SJCRH30 (cell line): ENCODE data around the gene SELENOO. TPM values are rescaled to one million over a fixed set of nuclear protein-coding genes. Genes with fewer than 3 reads are reported as not detected.

Source experiments
- DNase-seq, 2 experiments: peaks; one replicate each; pipeline ENCODE4 v3.0.0-alpha.2; 2015 to 2020
- H3K27ac ChIP-seq: fragments of 250-450 bp; sonication (Bioruptor Pico); 2 replicates; pipeline ENCODE4 v1.5.1; 2020; ENCODE audit warnings: mild to moderate bottlenecking, moderate library complexity
- H3K27me3 ChIP-seq: fragments of 250-450 bp; sonication (Bioruptor Pico); 2 replicates; pipeline ENCODE4 v1.5.1; 2020; ENCODE audit warnings: mild to moderate bottlenecking, moderate library complexity
- H3K36me3 ChIP-seq: fragments of 250-450 bp; sonication (Bioruptor Pico); 2 replicates; pipeline ENCODE4 v1.5.1; 2020; ENCODE audit warnings: mild to moderate bottlenecking, moderate library complexity
- H3K4me1 ChIP-seq: fragments of 250-450 bp; sonication (Bioruptor Pico); 2 replicates; pipeline ENCODE4 v1.5.1; 2020; ENCODE audit warnings: mild to moderate bottlenecking, moderate library complexity
- H3K4me3 ChIP-seq: fragments of 250-450 bp; sonication (Bioruptor Pico); 2 replicates; pipeline ENCODE4 v1.5.1; 2020; ENCODE audit warnings: mild to moderate bottlenecking, moderate library complexity
- H3K9me3 ChIP-seq: fragments of 250-450 bp; sonication (Bioruptor Pico); replicated peaks from 2 replicates; pipeline ENCODE4 v1.5.1; 2020; ENCODE audit warnings: mild to moderate bottlenecking, moderate library complexity
- total RNA-seq: library from RNA; depleted of rRNA; stranded (reverse); fragments of >200 nt; shearing (Covaris generic); gene quantifications from 2 replicates; pipeline ENCODE4 v1.2.3, GENCODE V29; 2014

The SELENOO gene
- total RNA-seq, 1 experiment from 2014 or later = 15.4 TPM

DNA sequence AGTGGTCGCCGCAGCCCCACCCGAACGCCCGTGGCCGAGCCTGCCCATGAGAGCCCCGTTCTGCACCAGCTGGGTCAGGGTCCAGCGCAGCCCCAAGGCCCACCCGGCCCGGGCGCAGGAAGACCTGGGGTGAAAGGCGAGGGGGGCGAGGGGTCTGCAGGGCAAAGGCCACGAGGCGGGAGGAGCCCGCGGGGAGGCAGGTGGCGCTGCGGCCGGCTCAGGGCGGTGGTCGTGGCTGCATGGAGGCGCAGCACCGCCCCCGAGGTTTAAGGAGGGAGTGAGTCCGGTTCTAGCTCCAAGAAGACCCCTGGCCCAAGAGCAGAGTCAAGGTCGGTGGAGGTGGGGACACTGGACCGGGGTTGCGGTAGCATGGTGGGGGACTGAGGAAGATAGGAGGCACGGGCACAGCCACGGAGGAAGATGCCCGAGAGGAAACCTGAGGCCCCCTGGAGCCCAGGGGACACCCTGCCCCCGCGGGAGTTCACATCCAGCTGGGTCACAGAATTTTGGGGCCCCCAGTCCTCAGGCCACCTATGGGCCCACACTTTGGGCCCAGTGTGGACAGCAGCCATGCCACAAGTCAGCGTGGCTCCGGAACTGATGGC, 50.8 kb downstream of the SELENOO start:
- Histone ChIP-seq H3K27ac (no peak overlapping the region), H3K4me1 (peaks cover 6% of the 10 kb centered on the region; the same call in 1 of the 2 replicates), H3K9me3 (no peaks in the 10 kb centered on the region), H3K36me3 (peaks cover 10% of the 10 kb centered on the region), H3K4me3 (peak overlapping the region; percentile 66), H3K27me3 (no peaks in the 10 kb centered on the region)
- no peak for DNase-seq

DNA sequence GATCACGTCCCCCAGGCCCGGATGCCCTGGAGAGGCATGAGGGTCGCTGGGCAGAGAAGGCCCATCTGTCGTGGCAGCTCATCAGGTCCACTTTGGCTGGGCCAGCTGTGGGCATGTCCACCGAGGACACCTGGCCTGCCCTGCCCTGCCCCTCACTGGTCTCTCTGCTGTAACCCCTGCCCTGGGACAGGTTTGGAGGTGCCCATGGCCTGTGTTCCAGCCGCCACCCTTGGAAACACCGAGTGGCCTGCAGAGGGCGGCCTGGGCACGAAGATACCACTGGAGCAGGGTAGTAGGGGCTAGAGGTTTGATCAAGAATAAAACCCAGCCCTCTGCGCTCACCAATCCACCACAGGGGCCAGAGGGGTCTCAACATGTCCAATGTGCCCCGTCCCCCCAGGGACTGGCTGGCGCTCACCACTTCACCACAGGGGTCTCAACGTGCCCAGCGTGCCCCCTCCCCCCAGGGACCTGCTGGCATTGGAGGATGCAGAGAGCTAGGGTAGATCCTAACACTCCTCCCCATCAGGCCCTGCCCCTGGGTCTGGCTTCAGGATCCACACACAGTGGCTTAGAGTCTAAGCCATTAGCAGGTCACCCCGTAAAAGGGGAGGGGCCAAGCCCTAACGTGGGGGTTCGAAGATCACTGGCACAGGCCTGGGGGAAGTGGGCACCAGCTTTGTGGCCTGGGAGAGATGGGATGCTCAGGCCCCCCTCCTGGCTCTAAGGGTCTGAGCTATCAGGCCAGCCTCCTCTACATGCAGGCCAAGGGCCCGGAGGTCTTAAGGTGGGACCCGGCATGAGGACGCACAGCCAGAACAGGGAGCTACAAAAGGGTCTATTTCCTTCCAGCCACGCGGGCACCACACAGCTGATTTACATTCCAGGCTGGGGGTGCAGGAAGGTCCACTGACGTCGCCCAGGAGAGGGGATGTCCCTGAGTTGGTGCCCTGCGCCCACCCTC, 51.6 kb downstream of the SELENOO start:
- Histone ChIP-seq H3K27me3 (no peaks in the 10 kb centered on the region), H3K27ac (no peak overlapping the region), H3K9me3 (no peaks in the 10 kb centered on the region), H3K36me3 (peaks cover 8% of the 10 kb centered on the region; the same call in 1 of the 2 replicates), H3K4me1 (peaks cover 6% of the 10 kb centered on the region; the same call in 1 of the 2 replicates), H3K4me3 (no peak overlapping the region)
- DNase-seq = peak; percentile 71 to 74

DNA sequence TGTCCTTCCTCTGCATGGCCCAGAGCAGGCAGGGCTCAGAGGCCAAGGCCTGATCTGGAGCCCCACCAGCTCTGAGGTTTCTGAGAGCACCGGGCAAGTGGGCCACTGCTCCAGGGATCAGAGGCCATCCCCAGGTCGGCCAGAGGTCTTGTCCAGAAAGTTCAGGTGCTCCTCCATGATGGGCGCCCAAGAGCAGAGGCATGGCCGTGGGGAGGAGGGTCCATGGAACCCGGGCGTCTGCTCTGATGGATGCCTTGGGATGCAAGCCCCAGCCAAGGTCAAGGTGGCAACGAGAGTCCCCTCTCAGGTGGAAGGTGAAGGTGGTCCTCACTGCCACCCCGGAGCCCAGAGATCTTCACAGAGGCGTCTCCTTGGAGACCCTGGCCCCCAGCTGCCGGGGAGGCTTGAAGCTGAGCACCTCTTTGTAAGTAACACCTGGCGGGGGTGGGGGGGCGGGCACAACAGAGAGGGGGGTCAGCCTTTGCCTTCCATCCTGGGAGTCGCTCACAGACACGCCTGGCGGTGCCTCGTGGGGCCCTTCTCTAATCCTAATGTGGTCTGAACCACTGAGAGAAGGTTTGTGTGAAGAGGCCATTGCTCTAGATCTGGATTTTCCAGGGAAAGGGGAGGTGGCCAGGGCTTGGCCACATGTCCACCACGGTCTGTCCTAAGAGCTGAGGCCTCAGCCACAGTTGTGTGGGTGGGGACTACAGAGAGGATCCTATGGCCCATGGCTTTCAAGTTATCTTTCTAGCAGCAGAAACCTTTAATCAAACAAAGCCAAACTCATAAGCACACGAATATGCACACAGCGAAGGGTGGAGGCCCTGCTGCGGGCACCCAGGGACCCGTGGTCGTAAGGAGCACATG, 52.5 kb downstream of the SELENOO start:
- peaks cover 8% of the 10 kb centered on the region; the same call in 1 of the 2 replicates for H3K36me3 ChIP-seq
- H3K27me3 ChIP-seq = no peaks in the 10 kb centered on the region
- no peak overlapping the region for H3K4me3 ChIP-seq
- peaks cover 6% of the 10 kb centered on the region; the same call in 1 of the 2 replicates for H3K4me1 ChIP-seq
- no peaks in the 10 kb centered on the region for H3K9me3 ChIP-seq
- DNase-seq = no peak
- H3K27ac ChIP-seq = no peak overlapping the region

DNA sequence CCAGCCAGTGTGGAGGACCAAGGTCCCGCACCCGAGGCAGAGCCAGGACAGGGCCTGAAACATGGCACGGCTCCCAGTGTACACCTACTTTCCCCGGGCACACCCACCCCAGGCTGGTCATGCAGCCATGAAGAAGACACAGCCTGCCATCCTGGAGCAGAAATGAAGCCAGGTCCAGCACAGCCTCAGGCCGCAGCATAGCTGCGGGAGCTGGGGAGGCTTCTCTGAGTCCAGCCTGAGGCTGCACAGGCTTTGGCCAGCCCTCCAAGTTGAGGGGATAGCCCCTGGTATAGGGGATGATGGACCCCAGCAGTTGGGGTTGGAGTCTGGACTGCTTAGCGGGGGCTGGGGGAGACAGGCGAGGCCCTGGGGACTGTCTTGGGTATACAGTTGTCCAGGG, 53.1 kb downstream of the SELENOO start:
- Histone ChIP-seq H3K27ac (no peak overlapping the region), H3K36me3 (peaks cover 8% of the 10 kb centered on the region; the same call in 1 of the 2 replicates), H3K4me1 (peaks cover 6% of the 10 kb centered on the region; the same call in 1 of the 2 replicates), H3K27me3 (no peaks in the 10 kb centered on the region), H3K4me3 (no peak overlapping the region), H3K9me3 (no peaks in the 10 kb centered on the region)
- DNase-seq = no peak

DNA sequence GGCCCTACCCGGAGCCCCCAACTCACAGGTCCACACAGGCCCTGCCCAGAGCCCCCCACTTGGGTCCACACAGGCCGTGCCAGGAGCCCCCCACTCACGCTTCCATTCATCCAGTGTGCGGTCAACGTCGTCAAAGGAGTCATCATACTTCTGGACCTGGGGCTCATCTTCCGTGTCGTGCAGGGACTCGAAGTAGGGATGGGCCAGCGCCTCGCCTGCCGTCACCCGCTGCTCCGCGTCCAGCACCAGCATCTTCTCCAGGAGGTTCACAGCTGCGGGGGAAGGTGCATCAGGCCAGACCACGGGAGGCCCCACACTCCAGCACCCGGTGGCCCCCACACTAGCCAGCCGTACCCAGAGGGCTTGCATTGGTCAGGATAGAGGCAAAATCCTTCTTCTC, 54.3 kb downstream of the SELENOO start:
- peaks cover 3% of the 10 kb centered on the region; the same call in 1 of the 2 replicates for H3K4me1 ChIP-seq
- DNase-seq = no peak
- H3K27me3 ChIP-seq = no peaks in the 10 kb centered on the region
- H3K4me3 ChIP-seq = no peak overlapping the region
- no peak overlapping the region for H3K27ac ChIP-seq
- H3K36me3 ChIP-seq = peaks cover 8% of the 10 kb centered on the region; the same call in 1 of the 2 replicates
- no peaks in the 10 kb centered on the region for H3K9me3 ChIP-seq

DNA sequence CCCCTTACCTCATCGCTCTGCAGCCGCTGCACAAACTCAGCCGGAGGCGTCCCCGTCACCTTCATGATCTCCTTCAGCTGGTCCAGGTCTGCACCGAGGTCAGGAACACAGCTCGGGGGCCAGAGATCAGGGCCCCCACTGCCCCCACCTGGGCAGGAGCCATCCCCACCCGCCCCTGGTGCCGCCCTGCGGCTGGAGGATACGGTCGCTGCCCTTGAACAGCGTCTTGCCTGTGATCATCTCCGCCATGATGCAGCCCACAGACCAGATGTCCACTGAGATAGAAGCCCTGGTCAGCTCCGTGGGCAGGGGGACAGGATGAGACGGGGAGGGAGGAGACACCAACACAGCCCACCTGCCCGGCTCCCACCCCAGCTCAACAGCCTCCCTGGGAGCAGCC, 54.8 kb downstream of the SELENOO start:
- H3K27me3 ChIP-seq = no peaks in the 10 kb centered on the region
- no peak for DNase-seq
- no peaks in the 10 kb centered on the region for H3K9me3 ChIP-seq
- H3K27ac ChIP-seq = no peak overlapping the region
- peaks cover 8% of the 10 kb centered on the region; the same call in 1 of the 2 replicates for H3K36me3 ChIP-seq
- no peaks in the 10 kb centered on the region; the same call in 1 of the 2 replicates for H3K4me1 ChIP-seq
- no peak overlapping the region for H3K4me3 ChIP-seq

DNA sequence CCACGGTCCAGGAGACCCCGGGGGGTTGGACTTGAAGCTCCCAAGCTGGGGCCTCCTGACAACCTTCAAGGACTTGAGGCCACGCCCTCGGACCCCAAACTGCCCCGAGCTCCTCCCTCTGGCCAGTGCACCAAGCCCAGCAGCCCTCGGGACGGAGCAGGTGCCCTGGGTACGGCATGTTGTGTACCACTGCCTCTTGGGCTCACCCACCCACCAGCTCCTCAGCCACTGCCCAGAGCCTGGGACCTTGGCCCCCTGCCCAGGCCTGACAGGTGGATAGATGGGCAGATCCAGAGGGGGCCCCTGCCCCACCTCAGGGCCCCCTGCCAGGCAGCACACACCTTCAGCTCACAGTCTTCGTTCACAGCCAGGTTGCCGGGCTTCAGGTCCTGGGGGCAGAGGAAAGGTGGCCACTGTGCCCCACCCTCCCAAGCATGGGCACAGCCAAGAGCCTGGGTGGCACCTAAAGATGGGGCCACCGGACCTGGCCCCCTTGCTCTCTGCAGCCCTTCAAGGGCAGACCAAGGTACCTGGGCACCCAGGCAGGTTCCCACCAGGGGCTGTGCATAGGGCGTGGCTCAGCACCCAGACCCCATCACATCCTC, 55.5 kb downstream of the SELENOO start:
- H3K27me3 ChIP-seq = no peaks in the 10 kb centered on the region
- no peak for DNase-seq
- H3K4me1 ChIP-seq = no peaks in the 10 kb centered on the region; the same call in 1 of the 2 replicates
- no peak overlapping the region for H3K4me3 ChIP-seq
- H3K36me3 ChIP-seq = peaks cover 8% of the 10 kb centered on the region; the same call in 1 of the 2 replicates
- H3K27ac ChIP-seq = no peak overlapping the region
- H3K9me3 ChIP-seq = no peaks in the 10 kb centered on the region

DNA sequence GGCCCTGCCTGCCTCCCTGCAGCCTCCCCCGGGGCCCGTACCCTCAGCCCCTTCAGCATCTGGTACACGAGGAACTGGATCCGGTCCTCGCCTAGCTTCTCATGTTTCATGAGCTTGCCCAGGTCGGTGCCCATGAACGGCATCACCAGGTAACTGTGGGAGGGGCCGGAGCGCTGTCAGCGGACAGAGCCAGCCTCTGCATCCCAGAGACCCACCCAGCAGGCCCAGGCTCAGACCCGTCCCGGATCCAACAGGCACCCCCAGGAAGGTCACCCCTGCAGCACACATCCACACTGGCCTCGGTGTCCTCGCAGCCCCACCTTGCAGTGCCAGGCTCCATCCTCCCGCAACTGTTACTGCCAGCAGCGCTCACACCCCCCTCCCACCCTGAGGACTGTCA, 56.2 kb downstream of the SELENOO start:
- Histone ChIP-seq H3K27ac (no peak overlapping the region), H3K36me3 (peaks cover 8% of the 10 kb centered on the region; the same call in 1 of the 2 replicates), H3K9me3 (no peaks in the 10 kb centered on the region), H3K4me1 (peaks cover 1% of the 10 kb centered on the region), H3K4me3 (no peak overlapping the region), H3K27me3 (no peaks in the 10 kb centered on the region)
- DNase-seq = no peak

DNA sequence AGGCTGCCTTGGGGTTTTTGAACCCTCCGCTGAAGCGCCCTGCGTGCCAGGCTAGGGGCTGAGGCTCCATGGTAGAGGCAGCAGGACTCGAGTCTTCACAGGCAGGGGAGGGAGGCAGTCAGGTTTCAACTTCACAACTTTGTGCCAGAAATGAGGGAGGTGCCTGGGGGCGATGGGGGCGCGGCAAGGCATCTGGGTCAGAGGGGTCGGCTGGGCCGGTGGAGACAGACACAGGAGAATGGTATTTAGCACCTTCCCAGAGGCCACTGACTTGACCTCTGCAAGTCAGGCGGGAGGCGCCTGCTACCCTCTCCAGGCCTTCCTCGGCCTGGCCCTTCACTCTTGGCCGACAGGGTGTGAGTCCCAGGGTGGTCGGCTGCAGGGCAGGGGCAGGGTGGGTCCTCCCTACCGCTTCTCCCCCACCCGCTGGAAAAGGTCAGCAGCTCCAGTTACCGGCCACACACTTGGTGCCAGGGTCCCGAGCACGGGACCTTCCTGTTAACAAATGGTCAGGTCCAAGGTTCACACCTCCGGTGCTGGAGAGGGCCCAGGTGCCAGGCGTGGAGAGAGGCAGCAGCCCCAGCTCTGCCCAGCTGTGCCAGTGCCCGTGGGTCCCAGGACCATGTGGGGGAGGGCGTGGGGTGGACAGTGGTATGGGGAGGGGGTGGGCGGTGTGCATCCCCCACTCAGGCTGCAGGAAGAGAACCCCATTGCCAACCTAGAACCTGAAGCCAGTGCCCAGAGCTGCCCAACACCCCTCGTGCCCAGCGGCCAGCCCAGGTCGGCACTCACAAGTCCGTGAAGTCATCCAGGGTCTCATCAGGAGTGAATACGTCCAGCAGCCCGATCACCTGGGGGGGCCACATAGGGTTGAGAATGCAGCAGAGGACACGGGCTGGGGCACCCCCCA, 56.9 kb downstream of the SELENOO start:
- Histone ChIP-seq H3K4me1 (peaks cover 8% of the 10 kb centered on the region), H3K27me3 (no peaks in the 10 kb centered on the region), H3K9me3 (no peaks in the 10 kb centered on the region), H3K4me3 (no peak overlapping the region), H3K27ac (no peak overlapping the region), H3K36me3 (peaks cover 6% of the 10 kb centered on the region; the same call in 1 of the 2 replicates)
- DNase-seq = no peak

DNA sequence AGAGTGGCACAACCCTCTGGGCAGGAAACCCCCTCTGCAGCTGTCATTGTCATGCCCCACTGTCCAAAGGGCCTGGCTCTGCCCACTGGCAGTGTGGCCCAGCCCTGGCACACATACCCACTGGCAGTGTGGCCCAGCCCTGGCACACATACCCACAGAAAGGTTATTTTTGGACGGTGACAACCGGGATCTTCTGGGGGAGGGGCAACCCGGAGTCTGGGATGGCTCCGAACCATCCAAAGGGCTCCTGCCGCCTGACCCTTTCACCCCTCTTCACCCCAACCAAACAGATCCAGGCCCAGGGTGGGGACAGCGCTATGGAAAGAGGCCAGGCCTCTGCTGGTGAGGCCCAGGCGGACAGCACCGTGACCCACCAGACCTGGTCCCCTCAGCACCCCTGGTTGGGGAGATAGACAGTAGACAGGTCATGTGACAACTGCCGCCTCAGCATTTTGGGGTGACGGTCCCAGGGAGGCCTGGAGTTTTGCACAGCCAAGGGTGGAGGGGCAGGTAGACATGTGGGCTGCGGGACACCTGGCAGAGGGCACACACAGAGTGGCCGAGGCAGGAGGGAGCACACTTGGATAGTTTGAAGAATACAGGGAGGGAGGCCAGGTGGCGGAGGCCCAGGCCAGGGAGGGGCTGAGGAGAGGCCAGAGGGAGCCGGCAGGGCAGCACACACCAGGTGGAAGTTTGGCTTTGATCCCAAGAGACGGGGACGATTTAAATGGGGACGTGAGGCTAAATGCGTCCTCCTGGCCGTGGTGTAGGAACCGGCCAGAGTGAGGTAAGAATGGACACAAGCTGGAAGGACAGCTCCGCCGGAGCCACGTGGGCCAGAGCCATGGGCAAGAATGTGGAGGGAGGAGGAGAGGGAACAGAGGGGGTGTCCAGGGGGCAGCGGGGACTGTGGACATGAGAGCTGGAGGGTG, 57.8 kb downstream of the SELENOO start:
- H3K27ac ChIP-seq = no peak overlapping the region
- H3K4me3 ChIP-seq = no peak overlapping the region
- H3K36me3 ChIP-seq = 0 out of 2 replicates have a peak, but pooled peaks cover 1% of the 10 kb centered on the region
- peaks cover 17% of the 10 kb centered on the region for H3K4me1 ChIP-seq
- no peaks in the 10 kb centered on the region for H3K27me3 ChIP-seq
- no peak for DNase-seq
- H3K9me3 ChIP-seq = no peaks in the 10 kb centered on the region

DNA sequence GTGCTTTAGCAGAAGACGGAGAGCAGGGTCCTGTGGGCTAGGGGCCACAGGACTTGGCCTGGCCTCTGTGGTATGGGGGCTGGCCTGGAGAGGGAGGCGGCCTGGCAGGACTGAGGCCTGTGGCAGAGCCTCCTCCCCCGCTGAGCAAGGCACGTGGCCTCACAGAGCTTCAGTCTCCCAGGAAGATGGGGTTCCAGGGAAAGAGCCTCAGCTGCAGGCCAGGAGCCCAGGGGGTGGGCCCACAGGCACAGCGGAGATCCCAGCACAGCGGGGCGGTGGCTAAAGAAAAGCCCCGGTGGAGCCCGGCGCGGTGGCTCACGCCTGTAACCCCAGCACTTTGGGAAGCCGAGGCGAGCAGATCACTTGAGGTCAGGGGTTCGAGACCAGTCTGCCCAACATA, 58.5 kb downstream of the SELENOO start:
- DNase-seq = no peak
- no peaks in the 10 kb centered on the region for H3K9me3 ChIP-seq
- H3K36me3 ChIP-seq = no peaks in the 10 kb centered on the region
- H3K4me3 ChIP-seq = no peak overlapping the region
- no peaks in the 10 kb centered on the region for H3K27me3 ChIP-seq
- H3K4me1 ChIP-seq = peaks cover 17% of the 10 kb centered on the region
- no peak overlapping the region for H3K27ac ChIP-seq

DNA sequence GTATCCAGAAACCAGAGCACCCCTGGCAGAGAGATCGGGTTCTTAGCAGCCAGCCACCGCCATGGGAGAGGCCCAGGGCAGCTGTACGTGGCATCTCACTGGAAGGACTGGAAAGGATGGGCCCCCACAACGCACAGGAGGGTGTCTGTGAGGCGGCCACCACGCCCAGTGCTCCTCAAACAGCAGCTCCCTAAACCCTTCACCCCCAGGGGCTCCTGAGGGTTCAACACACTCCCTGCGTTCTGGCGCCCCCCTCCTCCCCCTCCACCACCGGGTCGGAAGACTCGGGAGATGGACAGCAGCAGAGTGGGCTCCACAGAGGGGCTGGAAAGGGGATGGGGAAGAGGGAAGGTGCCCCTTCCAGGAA, 59.6 kb downstream of the SELENOO start:
- DNase-seq = peak; percentile 60 to 62
- H3K36me3 ChIP-seq = no peaks in the 10 kb centered on the region
- no peaks in the 10 kb centered on the region for H3K27me3 ChIP-seq
- H3K4me1 ChIP-seq = peaks cover 17% of the 10 kb centered on the region
- H3K4me3 ChIP-seq = peak overlapping the region; percentile 87
- no peaks in the 10 kb centered on the region for H3K9me3 ChIP-seq
- H3K27ac ChIP-seq = peak overlapping the region; percentile 53; the same call in 1 of the 2 replicates
